ENCODE data around the gene CAPNS1.

CAPNS1 gene

GRCh38 chr19:36115453-36116343 lies 24.2 kb upstream of the CAPNS1 start, which contains the start of gene TBCB:
TBCB (plus strand) TSS chr19:36115468; CDS start chr19:36115561, 93 bp downstream.
- peak within 1 kb of the TSS; percentile 95 for H4K91ac ChIP-seq (ENCODE audit: low read length)
- H3K27me3 ChIP-seq (ENCODE audit: control insufficient read depth in 1 of 2, insufficient read depth in 1 of 2, low read length in 2 of 2), result no peaks in the 10 kb centered on the region
- peak within 1 kb of the TSS; percentile 23 to 93 for H3K18ac ChIP-seq (ENCODE audit: low read depth in 1 of 2, low read length in 2 of 2)
- H2BK12ac ChIP-seq (ENCODE audit: low read length in 2 of 2), result peak within 1 kb of the TSS; percentile 34 to 65
- H3K23ac ChIP-seq (ENCODE audit: low read length in 2 of 2), result peak within 1 kb of the TSS in 1 of 2 experiments; percentile 57
- H2AK5ac ChIP-seq (ENCODE audit: low read length, severe bottlenecking), result no peak within 1 kb of the TSS
- peak within 1 kb of the TSS; percentile 60 for H2BK15ac ChIP-seq (ENCODE audit: low read depth, poor library complexity, severe bottlenecking)
- H3K27ac ChIP-seq (ENCODE audit: low read length, poor library complexity, severe bottlenecking), result peak within 1 kb of the TSS; percentile 89
- H2BK120ac ChIP-seq (ENCODE audit: low read depth, low read length), result peak within 1 kb of the TSS; percentile 42
- H3K4ac ChIP-seq (ENCODE audit: low read depth in 1 of 2, low read length in 2 of 2), result peak within 1 kb of the TSS; percentile 77 to 86
- H3K36me3 ChIP-seq (ENCODE audit: control insufficient read depth in 1 of 2, insufficient read depth in 2 of 2, low read depth in 1 of 2, low read length in 2 of 2), result peaks cover 50 to 59% of the 10 kb centered on the region in 2 experiments
- peak within 1 kb of the TSS; percentile 95 for H3K9ac ChIP-seq (ENCODE audit: low read length)
- peak within 1 kb of the TSS; percentile 84 for H4K8ac ChIP-seq (ENCODE audit: low read length)
- peak within 1 kb of the TSS; percentile 80 for H3K4me2 ChIP-seq (ENCODE audit: low read length, poor library complexity, severe bottlenecking)
- 7% methylated on average over 35 of the region's 59 CpGs for WGBS
- peak within 1 kb of the TSS; percentile 90 for H2AFZ ChIP-seq (ENCODE audit: low read depth, low read length)
- no peaks in the 10 kb centered on the region for H3K9me3 ChIP-seq (ENCODE audit: control insufficient read depth, low read length)
- H3K4me3 ChIP-seq (ENCODE audit: insufficient read depth in 1 of 2, low read depth in 1 of 2, low read length in 2 of 2), result peak within 1 kb of the TSS; percentile 83 to 99
- peak within 1 kb of the TSS in 1 of 2 experiments; percentile 90 for H3K14ac ChIP-seq (ENCODE audit: low read length in 2 of 2)
- peaks cover 24% of the 10 kb centered on the region for H3K4me1 ChIP-seq (ENCODE audit: control insufficient read depth, insufficient read depth, low read depth, low read length)
- H2BK5ac ChIP-seq (ENCODE audit: low read depth, low read length, poor library complexity, severe bottlenecking), result peak within 1 kb of the TSS; percentile 53
- peaks cover 43% of the 10 kb centered on the region for H3K79me1 ChIP-seq (replicated peaks; ENCODE audit: low read length, poor library complexity, severe bottlenecking)
- DNase-seq, result peak; percentile 57

- H3K9me3 ChIP-seq (ENCODE audit: control insufficient read depth, low read length), result no peaks in the 10 kb centered on the region
- no peaks in the 10 kb centered on the region for H3K27me3 ChIP-seq (ENCODE audit: control insufficient read depth in 1 of 2, insufficient read depth in 1 of 2, low read length in 2 of 2)
- H3K4me3 ChIP-seq (ENCODE audit: insufficient read depth in 1 of 2, low read depth in 1 of 2, low read length in 2 of 2), result peak overlapping the region in 1 of 2 experiments; percentile 99
- H3K4ac ChIP-seq (ENCODE audit: low read depth in 1 of 2, low read length in 2 of 2), result peak overlapping the region in 1 of 2 experiments; percentile 77
- H3K4me1 ChIP-seq (ENCODE audit: control insufficient read depth, insufficient read depth, low read depth, low read length), result peaks cover 25% of the 10 kb centered on the region
- no peak overlapping the region for H2AK5ac ChIP-seq (ENCODE audit: low read length, severe bottlenecking)
- peak overlapping the region in 1 of 2 experiments; percentile 65 for H2BK12ac ChIP-seq (ENCODE audit: low read length in 2 of 2)
- H3K23ac ChIP-seq (ENCODE audit: low read length in 2 of 2), result no peak overlapping the region
- H2AFZ ChIP-seq (ENCODE audit: low read depth, low read length), result no peak overlapping the region
- no peak overlapping the region for H4K91ac ChIP-seq (ENCODE audit: low read length)
- H3K36me3 ChIP-seq (ENCODE audit: control insufficient read depth in 1 of 2, insufficient read depth in 2 of 2, low read depth in 1 of 2, low read length in 2 of 2), result peaks cover 51 to 56% of the 10 kb centered on the region in 2 experiments
- DNase-seq, result no peak
- H3K79me1 ChIP-seq (replicated peaks; ENCODE audit: low read length, poor library complexity, severe bottlenecking), result peaks cover 49% of the 10 kb centered on the region
- peak overlapping the region; percentile 21 for H2BK120ac ChIP-seq (ENCODE audit: low read depth, low read length)
- H4K8ac ChIP-seq (ENCODE audit: low read length), result peak overlapping the region; percentile 5
- H3K9ac ChIP-seq (ENCODE audit: low read length), result peak overlapping the region; percentile 85
- no peak overlapping the region for H3K27ac ChIP-seq (ENCODE audit: low read length, poor library complexity, severe bottlenecking)
- WGBS, result 86% methylated on average over 1 of the region's 1 CpG
- H3K4me2 ChIP-seq (ENCODE audit: low read length, poor library complexity, severe bottlenecking), result peak overlapping the region; percentile 80
- no peak overlapping the region for H3K14ac ChIP-seq (ENCODE audit: low read length in 2 of 2)
- H3K18ac ChIP-seq (ENCODE audit: low read depth in 1 of 2, low read length in 2 of 2), result no peak overlapping the region
- H2BK5ac ChIP-seq (ENCODE audit: low read depth, low read length, poor library complexity, severe bottlenecking), result no peak overlapping the region
- no peak overlapping the region for H2BK15ac ChIP-seq (ENCODE audit: low read depth, poor library complexity, severe bottlenecking)
Measured at GRCh38 chr19:36116344-36116637, 23.6 kb upstream of the CAPNS1 start.

- Histone ChIP-seq H3K9ac (ENCODE audit: low read length) (peak overlapping the region; percentile 48), H3K79me1 (replicated peaks; ENCODE audit: low read length, poor library complexity, severe bottlenecking) (peaks cover 45% of the 10 kb centered on the region), H2BK120ac (ENCODE audit: low read depth, low read length) (no peak overlapping the region), H3K27me3 (ENCODE audit: control insufficient read depth in 1 of 2, insufficient read depth in 1 of 2, low read length in 2 of 2) (no peaks in the 10 kb centered on the region), H2AK5ac (ENCODE audit: low read length, severe bottlenecking) (no peak overlapping the region), H2BK12ac (ENCODE audit: low read length in 2 of 2) (peak overlapping the region in 1 of 2 experiments; percentile 43), H3K36me3 (ENCODE audit: control insufficient read depth in 1 of 2, insufficient read depth in 2 of 2, low read depth in 1 of 2, low read length in 2 of 2) (peaks cover 71 to 74% of the 10 kb centered on the region in 2 experiments), H3K9me3 (ENCODE audit: control insufficient read depth, low read length) (no peaks in the 10 kb centered on the region), H3K4ac (ENCODE audit: low read depth in 1 of 2, low read length in 2 of 2) (no peak overlapping the region), H3K4me3 (ENCODE audit: insufficient read depth in 1 of 2, low read depth in 1 of 2, low read length in 2 of 2) (no peak overlapping the region), H2AFZ (ENCODE audit: low read depth, low read length) (no peak overlapping the region), H2BK15ac (ENCODE audit: low read depth, poor library complexity, severe bottlenecking) (no peak overlapping the region), H3K23ac (ENCODE audit: low read length in 2 of 2) (no peak overlapping the region), H3K27ac (ENCODE audit: low read length, poor library complexity, severe bottlenecking) (no peak overlapping the region), H4K91ac (ENCODE audit: low read length) (peak overlapping the region; percentile 12), H3K4me1 (ENCODE audit: control insufficient read depth, insufficient read depth, low read depth, low read length) (peaks cover 16% of the 10 kb centered on the region), H2BK5ac (ENCODE audit: low read depth, low read length, poor library complexity, severe bottlenecking) (no peak overlapping the region), H3K18ac (ENCODE audit: low read depth in 1 of 2, low read length in 2 of 2) (no peak overlapping the region), H3K4me2 (ENCODE audit: low read length, poor library complexity, severe bottlenecking) (no peak overlapping the region), H4K8ac (ENCODE audit: low read length) (no peak overlapping the region), H3K14ac (ENCODE audit: low read length in 2 of 2) (peak overlapping the region in 1 of 2 experiments; percentile 18)
- no peak for DNase-seq
- WGBS, result 87% methylated on average over 22 of the region's 26 CpGs
Measured at GRCh38 chr19:36120092-36120983, 19.5 kb upstream of the CAPNS1 start.

GRCh38 chr19:36120984-36121358 lies 18.9 kb upstream of the CAPNS1 start:
- H3K27me3 ChIP-seq (ENCODE audit: control insufficient read depth in 1 of 2, insufficient read depth in 1 of 2, low read length in 2 of 2), result no peaks in the 10 kb centered on the region
- no peaks in the 10 kb centered on the region for H3K9me3 ChIP-seq (ENCODE audit: control insufficient read depth, low read length)
- no peak overlapping the region for H4K8ac ChIP-seq (ENCODE audit: low read length)
- H3K4me2 ChIP-seq (ENCODE audit: low read length, poor library complexity, severe bottlenecking), result no peak overlapping the region
- peaks cover 43% of the 10 kb centered on the region for H3K79me1 ChIP-seq (replicated peaks; ENCODE audit: low read length, poor library complexity, severe bottlenecking)
- peak overlapping the region; percentile 30 for H2BK15ac ChIP-seq (ENCODE audit: low read depth, poor library complexity, severe bottlenecking)
- no peak for DNase-seq
- H3K4ac ChIP-seq (ENCODE audit: low read depth in 1 of 2, low read length in 2 of 2), result no peak overlapping the region
- H2AK5ac ChIP-seq (ENCODE audit: low read length, severe bottlenecking), result no peak overlapping the region
- H2BK5ac ChIP-seq (ENCODE audit: low read depth, low read length, poor library complexity, severe bottlenecking), result no peak overlapping the region
- H3K23ac ChIP-seq (ENCODE audit: low read length in 2 of 2), result no peak overlapping the region
- no peak overlapping the region for H3K18ac ChIP-seq (ENCODE audit: low read depth in 1 of 2, low read length in 2 of 2)
- no peak overlapping the region for H3K4me3 ChIP-seq (ENCODE audit: insufficient read depth in 1 of 2, low read depth in 1 of 2, low read length in 2 of 2)
- 97% methylated on average over 18 of the region's 18 CpGs for WGBS
- no peak overlapping the region for H2BK12ac ChIP-seq (ENCODE audit: low read length in 2 of 2)
- no peak overlapping the region for H3K14ac ChIP-seq (ENCODE audit: low read length in 2 of 2)
- no peak overlapping the region for H3K9ac ChIP-seq (ENCODE audit: low read length)
- no peak overlapping the region for H2AFZ ChIP-seq (ENCODE audit: low read depth, low read length)
- no peak overlapping the region for H4K91ac ChIP-seq (ENCODE audit: low read length)
- no peak overlapping the region for H3K27ac ChIP-seq (ENCODE audit: low read length, poor library complexity, severe bottlenecking)
- no peak overlapping the region for H2BK120ac ChIP-seq (ENCODE audit: low read depth, low read length)
- peaks cover 77 to 81% of the 10 kb centered on the region in 2 experiments for H3K36me3 ChIP-seq (ENCODE audit: control insufficient read depth in 1 of 2, insufficient read depth in 2 of 2, low read depth in 1 of 2, low read length in 2 of 2)
- peaks cover 14% of the 10 kb centered on the region for H3K4me1 ChIP-seq (ENCODE audit: control insufficient read depth, insufficient read depth, low read depth, low read length)
